Psoas muscle (tissue), 8 donors: ENCODE measurements around the gene NKAIN1. TPM values are rescaled to one million over a fixed set of nuclear protein-coding genes. Genes with fewer than 3 reads are reported as not detected.
"Not testable (repeated sequence)": the region's sequence is repeated elsewhere in the genome, so short reads cannot be mapped to it uniquely, and the experiment has no call there.

Experiments used
- ATAC-seq, 4 donors: fragments of 200-7000 bp; cut with Tn5 transposase; one replicate each; pipeline ENCODE4 v1.9.1; 2020; ENCODE audit warnings: moderate library complexity in 3 of 4, mild to moderate bottlenecking in 2 of 4
- DNase-seq, 2 donors: peaks; one replicate each; pipeline ENCODE4 v3.0.0-alpha.2; 2020
- H3K27ac ChIP-seq: fragments of 200-600 bp; one replicate; pipeline ENCODE4 v1.8.0; 2022
- H3K27me3 ChIP-seq, 3 donors: fragments of 200-600 bp in 1 of 3; one replicate each; pipeline versions ENCODE4 v1.6.1 to v1.8.0; 2013 to 2022; ENCODE audit warnings: low read length in 2 of 3, mild to moderate bottlenecking in 2 of 3, moderate library complexity in 1 of 3; ENCODE audit not compliant: insufficient read depth in 3 of 3
- H3K36me3 ChIP-seq, 2 donors: fragments of 200-600 bp in 1 of 2; one replicate each; pipeline versions ENCODE4 v1.6.1 to v1.8.0; 2013 to 2022; ENCODE audit warnings: low read depth in 1 of 2, mild to moderate bottlenecking in 1 of 2, moderate library complexity in 1 of 2; ENCODE audit not compliant: insufficient read depth in 1 of 2
- H3K4me1 ChIP-seq: fragments of 200-600 bp; one replicate; pipeline ENCODE4 v1.8.0; 2022
- H3K4me3 ChIP-seq: fragments of 200-600 bp; one replicate; pipeline ENCODE4 v1.8.0; 2022; ENCODE audit warnings: mild to moderate bottlenecking
- H3K9me3 ChIP-seq: fragments of 200-600 bp; one replicate; pipeline ENCODE4 v1.8.0; 2022
- CTCF ChIP-seq: fragments of 200-600 bp; IDR thresholded peaks from one replicate; pipeline ENCODE4 v1.8.0; 2022; ENCODE audit warnings: antibody characterized with exemption
- WGBS, 3 donors: extraction: QIAGEN DNeasy Blood & Tissue Kit; methylation state at CpG; one replicate each; pipeline versions ENCODE4 v1.1.6 to v1.1.7; 2013; 5-methylcytosine and 5-hydroxymethylcytosine counted together
- intact Hi-C, 2 donors: fragments of 100-400 bp; cut with DNase I; formaldehyde crosslinking; loops; one replicate each; pipeline versions ENCODE4 v1.11.0 to v1.14.2; 2022
- polyA plus RNA-seq, 3 donors: library from polyadenylated mRNA; stranded (reverse); fragments of 200-250 nt; gene quantifications; one replicate each; pipeline ENCODE4 v1.2.3, GENCODE V29; 2013
- total RNA-seq, 4 donors: library from RNA; stranded (reverse); fragmentation: NEBNext Ultra II Directional in 2 of 4; extraction: Animal tissue kit (Norgen Biotek cat#: 25700) in 2 of 4; gene quantifications; one replicate each; pipeline versions ENCODE4 v1.2.1 to v1.2.4, GENCODE V29; 2021 to 2023
- donor health status: healthy with polysubstance abuse.
- donor health status: DM: no; HTN: no; CAD: no; lungs with moderate emphysema.
- donor health status: Bipolar disorder and iron deficiency.
- donor health status: healthy.
- donor health status: DM: yes; HTN: yes; CAD: no.
- donor health status: DM: no; HTN: no; CAD: no.
- donor health status: DM: no; HTN: no; CAD: no.
- donor health status: DM: yes; HTN: yes; CAD: no.

NKAIN1 gene
- total and polyA plus RNA-seq, 7 donors: 3.3 to 11.9 (median 5.3) TPM

DNA sequence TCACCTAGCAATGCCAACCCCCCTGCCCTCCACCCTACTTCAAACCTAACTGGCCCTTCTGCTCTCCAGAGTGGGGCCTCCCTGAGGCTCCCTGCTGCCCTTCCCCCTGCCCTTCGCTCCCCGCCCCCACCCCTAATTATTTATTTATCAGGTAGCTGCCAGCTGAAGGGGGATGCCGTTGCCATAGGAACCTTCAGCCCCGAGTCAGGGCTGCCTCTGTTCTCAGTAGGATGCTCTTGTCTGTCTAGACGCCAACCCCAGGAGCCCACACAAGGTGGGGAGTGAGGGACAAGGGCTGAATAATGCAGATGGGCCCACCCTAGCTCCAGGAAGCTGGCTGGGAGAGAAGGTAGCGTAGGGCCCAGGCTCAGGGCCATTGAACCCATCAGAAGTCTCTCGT is 41.1 kb downstream of the NKAIN1 start:
- no peak for DNase-seq
- 53 to 55% (median 54%) methylated on average over 7 of the region's 7 CpGs for WGBS, 3 donors

DNA sequence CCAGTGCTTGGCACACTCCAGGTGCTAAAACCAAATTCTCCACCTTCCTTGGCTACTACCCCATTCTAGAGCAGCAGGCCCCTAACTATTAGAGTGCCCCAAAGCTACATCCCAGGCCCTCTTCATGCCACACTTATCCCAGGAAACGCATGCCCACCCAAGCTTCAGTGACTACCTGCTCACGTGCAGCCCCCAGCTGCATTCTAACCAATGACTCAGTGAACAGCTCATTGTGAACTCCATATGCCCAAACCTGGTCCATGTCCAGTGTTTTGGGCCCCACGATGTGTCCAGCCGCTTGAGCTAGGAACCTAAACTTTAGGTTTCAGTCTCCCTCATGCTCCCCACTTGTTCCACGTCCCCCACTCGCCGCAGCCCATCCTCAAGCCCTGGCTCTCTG is 41.5 kb downstream of the NKAIN1 start:
- no peak for TF ChIP-seq CTCF
- Histone ChIP-seq H3K4me1 (no peaks in the 10 kb centered on the region), H3K27me3 (no peaks in the 10 kb centered on the region), H3K4me3 (no peak overlapping the region), H3K27ac (no peak overlapping the region), H3K9me3 (no peaks in the 10 kb centered on the region), H3K36me3 (no peaks in the 10 kb centered on the region)
- 81 to 89% (median 88%) methylated on average over 7 of the region's 7 CpGs for WGBS, 3 donors
- intact Hi-C loops: no loop called here
- DNase-seq (no peak), ATAC-seq (peak in 1 of 4 donors; percentile 13)

More for the DNA sequence above, 41.1 kb downstream of the NKAIN1 start:
- Histone ChIP-seq H3K27me3 (no peaks in the 10 kb centered on the region), H3K4me3 (no peak overlapping the region), H3K9me3 (no peaks in the 10 kb centered on the region), H3K27ac (no peak overlapping the region), H3K4me1 (no peaks in the 10 kb centered on the region), H3K36me3 (no peaks in the 10 kb centered on the region)
- intact Hi-C loops: no loop called here
- no peak for TF ChIP-seq CTCF
- no peak for ATAC-seq

DNA sequence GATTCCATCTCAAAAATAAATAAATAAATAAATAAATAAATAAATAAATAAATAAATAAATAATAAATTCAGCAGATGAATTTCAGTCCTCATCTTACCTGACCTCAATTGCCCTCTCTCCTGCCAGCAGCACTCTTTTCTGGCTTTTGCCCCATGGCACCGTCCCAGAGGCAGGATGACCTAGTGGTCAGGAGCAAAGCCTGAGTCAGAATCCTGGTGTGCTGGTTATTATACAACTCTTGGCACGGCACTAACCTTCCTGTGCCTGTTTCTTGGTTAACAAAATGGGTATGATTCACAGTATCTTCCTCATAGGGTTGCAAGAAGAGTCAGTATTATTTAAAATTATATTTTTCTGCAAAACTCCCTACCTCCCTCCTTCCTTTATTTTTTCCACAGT is 43.0 kb downstream of the NKAIN1 start:
- Histone ChIP-seq H3K4me3 (no peak overlapping the region), H3K36me3 (no peaks in the 10 kb centered on the region), H3K27ac (no peak overlapping the region), H3K4me1 (no peaks in the 10 kb centered on the region), H3K9me3 (no peaks in the 10 kb centered on the region), H3K27me3 (no peaks in the 10 kb centered on the region)
- TF ChIP-seq CTCF: no peak
- ATAC-seq: peak in 3 of 4 donors; percentile 63 to 73 (median 69)
- DNase-seq: peak; percentile 54 to 76
- 56 to 78% (median 58%) methylated on average over 2 of the region's 2 CpGs for WGBS, 3 donors
- intact Hi-C loops: no loop called here

DNA sequence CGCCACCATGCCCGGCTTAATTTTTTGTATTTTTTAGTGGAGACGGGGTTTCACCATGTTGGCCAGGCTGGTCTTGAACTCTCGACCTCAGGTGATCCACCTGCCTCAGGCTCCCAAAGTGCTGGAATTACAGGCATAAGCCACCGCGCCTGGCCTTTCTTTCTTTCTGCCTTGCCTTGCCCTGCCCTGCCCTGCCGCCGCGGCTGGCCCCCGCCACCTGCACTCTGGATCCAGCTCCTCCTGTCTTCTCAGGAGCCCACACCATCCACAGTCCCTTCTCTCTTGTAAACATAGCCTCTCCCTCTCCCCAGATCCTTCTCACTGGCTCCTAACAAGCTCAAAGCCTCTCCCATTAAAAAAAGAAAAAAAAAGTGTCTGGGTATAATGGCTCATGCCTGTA is 44.4 kb downstream of the NKAIN1 start:
- ATAC-seq, H3K4me3 ChIP-seq, H3K9me3 ChIP-seq, DNase-seq, H3K4me1 ChIP-seq, intact Hi-C loops, H3K27ac ChIP-seq, H3K27me3 ChIP-seq, H3K36me3 ChIP-seq: not testable (repeated sequence)
- 90 to 96% (median 92%) methylated on average over 10 of the region's 10 CpGs for WGBS, 3 donors

DNA sequence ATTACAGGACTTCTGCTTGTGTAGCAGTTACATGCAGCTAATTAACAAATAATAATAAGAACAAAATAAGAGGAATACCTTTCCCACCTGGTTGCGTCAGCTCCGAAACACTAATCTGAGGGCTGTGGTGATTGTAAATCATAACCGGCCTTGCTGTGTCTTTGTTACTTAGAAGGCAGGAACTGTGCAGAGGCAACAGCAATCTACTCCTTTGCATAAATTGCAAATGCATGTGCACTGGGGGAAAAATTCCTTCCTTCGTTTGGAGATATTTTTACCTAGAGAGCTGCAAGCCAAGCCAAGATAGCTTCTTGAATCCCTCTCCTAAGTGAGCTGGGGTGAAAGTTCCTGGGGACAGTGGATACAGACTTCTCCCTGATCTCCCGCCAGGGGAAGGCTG is 46.0 kb downstream of the NKAIN1 start:
- TF ChIP-seq CTCF: no peak
- Histone ChIP-seq H3K36me3 (no peaks in the 10 kb centered on the region), H3K27me3 (no peaks in the 10 kb centered on the region), H3K4me3 (no peak overlapping the region), H3K4me1 (no peaks in the 10 kb centered on the region), H3K9me3 (no peaks in the 10 kb centered on the region), H3K27ac (no peak overlapping the region)
- intact Hi-C loops: no loop called here
- ATAC-seq (no peak), DNase-seq (no peak)
- 63 to 76% (median 64%) methylated on average over 5 of the region's 5 CpGs for WGBS, 3 donors
